ENCODE data around the gene GADL1. TPM values are rescaled to one million over a fixed set of nuclear protein-coding genes. Genes with fewer than 3 reads are reported as not detected.
A peak's percentile ranks its signal among the peaks of the same experiment; 100 is the strongest.

Gene GADL1
- polyA plus RNA-seq, 1 donor (not counting 4 experiments of a cell fraction or from before 2014, with no cell fraction given) = not detected

GRCh38 chr3:30774062-30774461 lies 120.4 kb downstream of the GADL1 start:
- Histone ChIP-seq H3K4me1 (ENCODE audit: control insufficient read depth, extremely low read depth, insufficient read depth, low read length) (peaks cover 18% of the 10 kb centered on the region), H3K36me3 (ENCODE audit: control insufficient read depth in 2 of 2, extremely low read depth in 1 of 2, insufficient read depth in 2 of 2, low read length in 2 of 2) (no peaks in the 10 kb centered on the region), H3K27me3 (ENCODE audit: control insufficient read depth, extremely low read depth, insufficient read depth, low read length) (no peaks in the 10 kb centered on the region), H3K9ac (ENCODE audit: control insufficient read depth, extremely low read depth, insufficient read depth, low read length) (no peak overlapping the region), H3K9me3 (ENCODE audit: control insufficient read depth, low read depth, low read length) (no peaks in the 10 kb centered on the region), H2AFZ (ENCODE audit: control insufficient read depth, low read length) (no peak overlapping the region), H4K20me1 (ENCODE audit: control insufficient read depth, extremely low read depth, insufficient read depth, low read length) (no peaks in the 10 kb centered on the region), H3K79me2 (ENCODE audit: control insufficient read depth, insufficient read depth, low read length) (no peaks in the 10 kb centered on the region), H3K9me1 (ENCODE audit: control insufficient read depth, extremely low read depth, insufficient read depth, low read length) (no peaks in the 10 kb centered on the region), H3K4me2 (ENCODE audit: control insufficient read depth, extremely low read depth, insufficient read depth, low read depth, low read length) (no peak overlapping the region), H3K4me3 (ENCODE audit: control insufficient read depth in 2 of 3, extremely low read depth in 1 of 3, insufficient read depth in 2 of 3, low read depth in 1 of 3, low read length in 3 of 3) (no peak overlapping the region), H3K27ac (ENCODE audit: control insufficient read depth, insufficient read depth, low read length) (no peak overlapping the region)
- TF ChIP-seq EZH2 (IDR thresholded peaks at IDR 0.05; ENCODE audit: low read length) = no peak
- TF ChIP-seq, protein P1, sequence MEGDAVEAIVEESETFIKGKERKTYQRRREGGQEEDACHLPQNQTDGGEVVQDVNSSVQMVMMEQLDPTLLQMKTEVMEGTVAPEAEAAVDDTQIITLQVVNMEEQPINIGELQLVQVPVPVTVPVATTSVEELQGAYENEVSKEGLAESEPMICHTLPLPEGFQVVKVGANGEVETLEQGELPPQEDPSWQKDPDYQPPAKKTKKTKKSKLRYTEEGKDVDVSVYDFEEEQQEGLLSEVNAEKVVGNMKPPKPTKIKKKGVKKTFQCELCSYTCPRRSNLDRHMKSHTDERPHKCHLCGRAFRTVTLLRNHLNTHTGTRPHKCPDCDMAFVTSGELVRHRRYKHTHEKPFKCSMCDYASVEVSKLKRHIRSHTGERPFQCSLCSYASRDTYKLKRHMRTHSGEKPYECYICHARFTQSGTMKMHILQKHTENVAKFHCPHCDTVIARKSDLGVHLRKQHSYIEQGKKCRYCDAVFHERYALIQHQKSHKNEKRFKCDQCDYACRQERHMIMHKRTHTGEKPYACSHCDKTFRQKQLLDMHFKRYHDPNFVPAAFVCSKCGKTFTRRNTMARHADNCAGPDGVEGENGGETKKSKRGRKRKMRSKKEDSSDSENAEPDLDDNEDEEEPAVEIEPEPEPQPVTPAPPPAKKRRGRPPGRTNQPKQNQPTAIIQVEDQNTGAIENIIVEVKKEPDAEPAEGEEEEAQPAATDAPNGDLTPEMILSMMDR (optimal IDR thresholded peaks at IDR 0.05 in 1 of 3, IDR thresholded peaks at IDR 0.05 in 1 of 3, conservative IDR thresholded peaks at IDR 0.05 in 1 of 3; ENCODE audit: extremely low read depth in 1 of 3, insufficient read depth in 2 of 3, low read length in 3 of 3) = no peak
- no peak for FAIRE-seq
- dilution Hi-C loops (cut with MboI; ENCODE audit: extremely low pct_ligation_motif_present, low sequenced_read_pairs) = loop anchor here (25.0 kb wide), 1 partner anchor 363 kb away; no protein-coding TSS in a partner anchor
- no peak for DNase-seq (ENCODE audit: low read depth, low spot score)

GRCh38 chr3:30770387-30770786 lies 124.1 kb downstream of the GADL1 start:
- FAIRE-seq (peak; percentile 83), DNase-seq (ENCODE audit: low read depth, low spot score) (peak; percentile 73)
- no peak for TF ChIP-seq EZH2 (IDR thresholded peaks at IDR 0.05; ENCODE audit: low read length)
- TF ChIP-seq, protein P1 (optimal IDR thresholded peaks at IDR 0.05 in 1 of 3, IDR thresholded peaks at IDR 0.05 in 1 of 3, conservative IDR thresholded peaks at IDR 0.05 in 1 of 3; ENCODE audit: extremely low read depth in 1 of 3, insufficient read depth in 2 of 3, low read length in 3 of 3) = no peak
- Histone ChIP-seq H3K79me2 (ENCODE audit: control insufficient read depth, insufficient read depth, low read length) (no peaks in the 10 kb centered on the region), H2AFZ (ENCODE audit: control insufficient read depth, low read length) (no peak overlapping the region), H3K9ac (ENCODE audit: control insufficient read depth, extremely low read depth, insufficient read depth, low read length) (no peak overlapping the region), H4K20me1 (ENCODE audit: control insufficient read depth, extremely low read depth, insufficient read depth, low read length) (no peaks in the 10 kb centered on the region), H3K27me3 (ENCODE audit: control insufficient read depth, extremely low read depth, insufficient read depth, low read length) (no peaks in the 10 kb centered on the region), H3K36me3 (ENCODE audit: control insufficient read depth in 2 of 2, extremely low read depth in 1 of 2, insufficient read depth in 2 of 2, low read length in 2 of 2) (no peaks in the 10 kb centered on the region), H3K9me1 (ENCODE audit: control insufficient read depth, extremely low read depth, insufficient read depth, low read length) (no peaks in the 10 kb centered on the region), H3K4me2 (ENCODE audit: control insufficient read depth, extremely low read depth, insufficient read depth, low read depth, low read length) (peak overlapping the region; percentile 30), H3K27ac (ENCODE audit: control insufficient read depth, insufficient read depth, low read length) (no peak overlapping the region), H3K9me3 (ENCODE audit: control insufficient read depth, low read depth, low read length) (no peaks in the 10 kb centered on the region), H3K4me1 (ENCODE audit: control insufficient read depth, extremely low read depth, insufficient read depth, low read length) (peaks cover 18% of the 10 kb centered on the region), H3K4me3 (ENCODE audit: control insufficient read depth in 2 of 3, extremely low read depth in 1 of 3, insufficient read depth in 2 of 3, low read depth in 1 of 3, low read length in 3 of 3) (no peak overlapping the region)
- dilution Hi-C loops (cut with MboI; ENCODE audit: extremely low pct_ligation_motif_present, low sequenced_read_pairs) = loop anchor here (25.0 kb wide), 1 partner anchor 367 kb away; no protein-coding TSS in a partner anchor
